Endodermal cell (in vitro differentiated cells): ENCODE data around the gene MFAP5. TPM values are rescaled to one million over a fixed set of nuclear protein-coding genes. Genes with fewer than 3 reads are reported as not detected.

ENCODE experiments used
- DNase-seq: peaks from one replicate; pipeline ENCODE4 v3.0.0-alpha.2; 2017
- H3K27ac ChIP-seq: 2 replicates; pipeline ENCODE4 v1.5.1; 2013; ENCODE audit warnings: mild to moderate bottlenecking, low read depth, low read length, moderate library complexity
- H3K27me3 ChIP-seq: 2 replicates; pipeline ENCODE4 v1.6.1; 2013; ENCODE audit warnings: mild to moderate bottlenecking, low read length, moderate library complexity; ENCODE audit not compliant: insufficient read depth, control insufficient read depth, poor library complexity, severe bottlenecking
- H3K36me3 ChIP-seq: 2 replicates; pipeline ENCODE4 v1.7.0; 2013; ENCODE audit warnings: mild to moderate bottlenecking, low read length, moderate library complexity; ENCODE audit not compliant: control insufficient read depth, insufficient read depth
- H3K4me1 ChIP-seq: one replicate; pipeline ENCODE4 v1.7.0; 2013; ENCODE audit warnings: low read length; ENCODE audit not compliant: control insufficient read depth, insufficient read depth
- H3K4me3 ChIP-seq: 2 replicates; pipeline ENCODE4 v1.5.1; 2013; ENCODE audit warnings: mild to moderate bottlenecking, low read length, moderate library complexity
- H3K9ac ChIP-seq: 2 replicates; pipeline ENCODE4 v1.6.1; 2013; ENCODE audit warnings: mild to moderate bottlenecking, low read length, moderate library complexity; ENCODE audit not compliant: poor library complexity, severe bottlenecking; ENCODE audit errors: extremely low read depth
- H3K9me3 ChIP-seq: 2 replicates; pipeline ENCODE4 v1.6.1; 2013; ENCODE audit warnings: mild to moderate bottlenecking, low read length, moderate library complexity; ENCODE audit not compliant: control insufficient read depth
- H3K27ac Mint-ChIP-seq: 2 replicates; pipeline ENCODE4 v1.8.0; 2020; ENCODE audit warnings: mixed read lengths
- H3K27me3 Mint-ChIP-seq: 2 replicates; pipeline ENCODE4 v1.8.0; 2021; ENCODE audit warnings: mild to moderate bottlenecking, mixed read lengths; ENCODE audit not compliant: insufficient read depth
- H3K36me3 Mint-ChIP-seq: 2 replicates; pipeline ENCODE4 v1.8.0; 2020; ENCODE audit warnings: low read depth, mixed read lengths
- H3K4me1 Mint-ChIP-seq: 2 replicates; pipeline ENCODE4 v1.8.0; 2020; ENCODE audit warnings: mixed read lengths
- H3K4me3 Mint-ChIP-seq: 2 replicates; pipeline ENCODE4 v1.8.0; 2020; ENCODE audit warnings: mild to moderate bottlenecking, moderate library complexity, mixed read lengths
- H3K9me3 Mint-ChIP-seq: 2 replicates; pipeline ENCODE4 v1.8.0; 2020; ENCODE audit warnings: mild to moderate bottlenecking, mixed read lengths
- WGBS, 2 experiments: methylation state at CpG; one replicate each; pipeline versions ENCODE4 v1.1.5 to v1.1.7; 2013; ENCODE audit warnings: missing lambda C conversion rate in 2 of 2, mixed read lengths in 1 of 2; ENCODE audit not compliant: insufficient coverage in 1 of 2, insufficient read length in 1 of 2; 5-methylcytosine and 5-hydroxymethylcytosine counted together
- total RNA-seq, 2 donors: library from RNA; stranded (reverse); fragmentation: NEBNext Ultra II Directional in 1 of 2; extraction: Animal tissue kit (Norgen Biotek cat#: 25700) in 1 of 2; gene quantifications; 2 replicates in 1 of 2; 3 replicates in 1 of 2; pipeline ENCODE4 v1.2.1, GENCODE V29; 2021
- TF ChIP-seq, protein P1 (sequence below): fragments of 200-600 bp; sonication (generic); conservative IDR thresholded peaks from 2 replicates; pipeline ENCODE4 v1.5.0; 2021; ENCODE audit warnings: antibody characterized with exemption, mild to moderate bottlenecking

MFAP5 gene
- total RNA-seq, 2 donors from 2014 or later: 0.44 TPM; not detected in 1

DNA sequence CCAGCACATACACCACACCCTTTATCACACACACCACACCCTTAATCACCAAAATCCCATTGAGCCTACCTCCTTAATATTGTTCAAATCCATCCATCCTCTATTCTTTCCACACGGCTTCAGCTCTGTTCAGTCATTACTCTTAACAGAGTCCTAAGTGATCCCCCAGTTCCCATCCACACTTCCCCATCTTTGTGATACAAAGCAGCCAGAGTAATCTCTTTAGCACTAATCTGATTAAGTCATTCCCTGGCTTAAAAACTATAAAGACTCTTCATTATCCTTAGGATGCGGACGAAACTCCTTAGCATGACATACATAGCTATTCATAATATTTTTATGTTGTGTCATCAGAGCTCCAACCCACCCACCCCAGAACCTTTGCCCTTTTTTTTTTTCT, 14.7 kb upstream of the MFAP5 start:
- H3K36me3 ChIP-seq: no peaks in the 10 kb centered on the region
- H3K9me3 ChIP-seq: no peaks in the 10 kb centered on the region
- Mint-ChIP-seq H3K9me3 (peaks cover under 1% of the 10 kb centered on the region), H3K4me1 (peaks cover 34% of the 10 kb centered on the region), H3K27ac (no peak overlapping the region), H3K36me3 (no peaks in the 10 kb centered on the region), H3K27me3 (no peaks in the 10 kb centered on the region), H3K4me3 (no peak overlapping the region)
- no peak overlapping the region for H3K9ac ChIP-seq
- no peak overlapping the region for H3K4me3 ChIP-seq
- peaks cover 10% of the 10 kb centered on the region for H3K4me1 ChIP-seq
- 88 to 90% methylated on average over 1 to 3 of the region's 3 CpGs for WGBS, 2 experiments
- TF ChIP-seq, protein P1, sequence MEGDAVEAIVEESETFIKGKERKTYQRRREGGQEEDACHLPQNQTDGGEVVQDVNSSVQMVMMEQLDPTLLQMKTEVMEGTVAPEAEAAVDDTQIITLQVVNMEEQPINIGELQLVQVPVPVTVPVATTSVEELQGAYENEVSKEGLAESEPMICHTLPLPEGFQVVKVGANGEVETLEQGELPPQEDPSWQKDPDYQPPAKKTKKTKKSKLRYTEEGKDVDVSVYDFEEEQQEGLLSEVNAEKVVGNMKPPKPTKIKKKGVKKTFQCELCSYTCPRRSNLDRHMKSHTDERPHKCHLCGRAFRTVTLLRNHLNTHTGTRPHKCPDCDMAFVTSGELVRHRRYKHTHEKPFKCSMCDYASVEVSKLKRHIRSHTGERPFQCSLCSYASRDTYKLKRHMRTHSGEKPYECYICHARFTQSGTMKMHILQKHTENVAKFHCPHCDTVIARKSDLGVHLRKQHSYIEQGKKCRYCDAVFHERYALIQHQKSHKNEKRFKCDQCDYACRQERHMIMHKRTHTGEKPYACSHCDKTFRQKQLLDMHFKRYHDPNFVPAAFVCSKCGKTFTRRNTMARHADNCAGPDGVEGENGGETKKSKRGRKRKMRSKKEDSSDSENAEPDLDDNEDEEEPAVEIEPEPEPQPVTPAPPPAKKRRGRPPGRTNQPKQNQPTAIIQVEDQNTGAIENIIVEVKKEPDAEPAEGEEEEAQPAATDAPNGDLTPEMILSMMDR: no peak
- H3K27ac ChIP-seq: no peak overlapping the region
- no peak for DNase-seq
- no peaks in the 10 kb centered on the region for H3K27me3 ChIP-seq

DNA sequence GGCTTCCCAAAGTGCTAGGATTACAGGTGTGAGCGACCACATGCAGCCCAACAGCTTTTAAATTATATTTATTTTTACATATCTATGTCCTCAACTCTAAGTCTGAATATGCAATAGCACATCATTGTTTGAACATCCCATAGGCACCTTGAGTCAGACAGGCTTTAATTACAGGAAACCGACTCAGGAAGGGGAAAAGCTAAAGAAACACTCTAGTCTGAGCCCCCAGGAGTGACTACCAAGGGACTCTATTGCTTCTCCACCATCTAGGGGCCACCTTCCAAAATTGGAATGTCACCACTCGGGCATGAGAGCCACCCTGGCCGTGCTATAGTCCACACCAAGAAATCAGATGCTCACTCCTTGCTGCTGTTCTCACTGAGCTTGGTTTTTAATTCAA, 14.0 kb upstream of the MFAP5 start:
- no peaks in the 10 kb centered on the region for H3K36me3 ChIP-seq
- WGBS, 2 experiments: 95 to 100% methylated on average over 1 to 4 of the region's 4 CpGs
- H3K27ac ChIP-seq: no peak overlapping the region
- Mint-ChIP-seq H3K9me3 (peaks cover 6% of the 10 kb centered on the region), H3K27me3 (no peaks in the 10 kb centered on the region), H3K4me1 (peaks cover 31% of the 10 kb centered on the region), H3K4me3 (no peak overlapping the region), H3K27ac (no peak overlapping the region), H3K36me3 (no peaks in the 10 kb centered on the region)
- H3K9me3 ChIP-seq: no peaks in the 10 kb centered on the region
- no peak for DNase-seq
- H3K4me3 ChIP-seq: no peak overlapping the region
- TF ChIP-seq, protein P1: no peak
- no peak overlapping the region for H3K9ac ChIP-seq
- peaks cover 8% of the 10 kb centered on the region for H3K4me1 ChIP-seq
- H3K27me3 ChIP-seq: no peaks in the 10 kb centered on the region

DNA sequence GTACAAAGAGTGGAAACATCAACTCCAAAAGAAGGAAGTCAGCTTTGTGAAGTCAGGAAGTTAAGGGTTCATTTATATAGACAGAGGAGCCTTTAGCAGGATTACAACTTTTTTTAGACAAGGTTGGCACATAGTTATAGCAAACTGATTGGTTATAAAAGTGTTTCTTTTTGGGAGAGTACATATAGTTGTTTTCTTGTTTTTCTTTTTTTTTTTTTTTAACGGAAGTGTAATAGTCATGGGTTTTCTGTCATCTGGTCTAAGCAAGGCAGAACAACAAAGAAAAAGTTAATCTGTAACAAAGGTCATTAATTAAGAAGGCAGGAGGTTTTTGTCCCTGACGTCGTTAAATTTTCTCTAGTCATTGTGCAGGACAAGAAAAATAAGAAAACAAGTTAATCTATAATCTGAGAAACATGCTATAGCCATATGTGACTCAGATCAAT, 13.0 kb upstream of the MFAP5 start:
- no peak overlapping the region for H3K9ac ChIP-seq
- WGBS, 2 experiments: 70 to 89% methylated on average over 2 to 3 of the region's 3 CpGs
- Mint-ChIP-seq H3K4me3 (no peak overlapping the region), H3K9me3 (peaks cover 10% of the 10 kb centered on the region), H3K27me3 (no peaks in the 10 kb centered on the region), H3K27ac (peak overlapping the region; percentile 22), H3K4me1 (peaks cover 20% of the 10 kb centered on the region), H3K36me3 (no peaks in the 10 kb centered on the region)
- H3K9me3 ChIP-seq: no peaks in the 10 kb centered on the region
- no peak overlapping the region for H3K27ac ChIP-seq
- no peaks in the 10 kb centered on the region for H3K36me3 ChIP-seq
- TF ChIP-seq, protein P1: no peak
- no peaks in the 10 kb centered on the region for H3K27me3 ChIP-seq
- no peak overlapping the region for H3K4me3 ChIP-seq
- DNase-seq: no peak
- H3K4me1 ChIP-seq: no peaks in the 10 kb centered on the region
